ENCODE results near the gene UGDH.

Gene UGDH

GRCh38 chr4:39495446-39496213 is 31.6 kb downstream of the UGDH start:
- Histone ChIP-seq H3K27ac (ENCODE audit: low read depth, low read length) (no peak overlapping the region), H3K9me3 (ENCODE audit: insufficient read depth, low read length) (no peaks in the 10 kb centered on the region), H2AFZ (ENCODE audit: low read depth, low read length, severe bottlenecking) (no peak overlapping the region)

DNA sequence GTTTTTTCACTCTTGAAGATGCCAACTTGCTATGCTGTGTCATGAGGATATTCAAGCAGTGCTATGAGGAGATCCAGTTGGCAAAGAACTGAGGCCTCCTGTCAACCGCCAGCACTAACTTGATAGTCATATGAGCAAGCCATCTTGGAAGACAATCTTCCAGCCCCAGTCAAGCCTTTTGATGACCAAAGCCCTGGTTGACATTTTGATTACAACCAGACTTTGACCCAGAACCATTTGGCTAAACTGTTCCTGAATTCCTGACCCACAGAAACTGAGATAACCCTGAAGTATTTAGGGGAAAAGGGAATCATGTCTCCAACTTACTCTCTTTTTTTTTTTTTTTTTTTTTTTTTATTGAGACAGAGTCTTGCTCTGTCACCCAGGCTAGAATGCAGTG is 32.9 kb downstream of the UGDH start:
- no peak for TF ChIP-seq EZH2phosphoT487 (conservative IDR thresholded peaks at IDR 0.05; ENCODE audit: low read length)
- TF ChIP-seq CTCF (IDR thresholded peaks at IDR 0.05; ENCODE audit: insufficient read depth, low read length, poor library complexity, severe bottlenecking) = no peak
- no peaks in the 10 kb centered on the region for H3K79me2 ChIP-seq (ENCODE audit: insufficient read depth, low read length)
- H3K9me2 ChIP-seq (replicated peaks; ENCODE audit: insufficient read depth, low read length) = no peaks in the 10 kb centered on the region
- H3K27ac ChIP-seq (ENCODE audit: low read depth, low read length) = no peak overlapping the region
- no peaks in the 10 kb centered on the region for H3F3A ChIP-seq (ENCODE audit: insufficient read depth)
- no peaks in the 10 kb centered on the region for H3K9me3 ChIP-seq (ENCODE audit: insufficient read depth, low read length)
- no peaks in the 10 kb centered on the region for H3K27me3 ChIP-seq (ENCODE audit: low read length)
- no peak overlapping the region for H2AFZ ChIP-seq (ENCODE audit: low read depth, low read length, severe bottlenecking)
- H3K4me3 ChIP-seq (ENCODE audit: insufficient read depth, low read length, poor library complexity, severe bottlenecking) = no peak overlapping the region
- no peaks in the 10 kb centered on the region for H4K20me1 ChIP-seq (ENCODE audit: low read depth, low read length)
- H3K36me3 ChIP-seq (ENCODE audit: low read length) = peaks cover 2% of the 10 kb centered on the region; the same call in 1 of the 2 replicates
- no peak overlapping the region for H3K4me2 ChIP-seq (ENCODE audit: low read depth, low read length, poor library complexity, severe bottlenecking)
- H3K9ac ChIP-seq (ENCODE audit: low read length) = no peak overlapping the region

More at GRCh38 chr4:39495446-39496213, 31.6 kb downstream of the UGDH start:
- no peaks in the 10 kb centered on the region for H3K79me2 ChIP-seq (ENCODE audit: insufficient read depth, low read length)
- TF ChIP-seq EZH2phosphoT487 (conservative IDR thresholded peaks at IDR 0.05; ENCODE audit: low read length) (no peak), CTCF (IDR thresholded peaks at IDR 0.05; ENCODE audit: insufficient read depth, low read length, poor library complexity, severe bottlenecking) (no peak)
- H3K27me3 ChIP-seq (ENCODE audit: low read length) = no peaks in the 10 kb centered on the region
- H3K9me2 ChIP-seq (replicated peaks; ENCODE audit: insufficient read depth, low read length) = no peaks in the 10 kb centered on the region
- no peaks in the 10 kb centered on the region for H3F3A ChIP-seq (ENCODE audit: insufficient read depth)
- no peak overlapping the region for H3K9ac ChIP-seq (ENCODE audit: low read length)
- no peak overlapping the region for H3K4me3 ChIP-seq (ENCODE audit: insufficient read depth, low read length, poor library complexity, severe bottlenecking)
- H3K36me3 ChIP-seq (ENCODE audit: low read length) = peaks cover 2% of the 10 kb centered on the region; the same call in 1 of the 2 replicates
- no peaks in the 10 kb centered on the region for H4K20me1 ChIP-seq (ENCODE audit: low read depth, low read length)
- H3K4me2 ChIP-seq (ENCODE audit: low read depth, low read length, poor library complexity, severe bottlenecking) = no peak overlapping the region

GRCh38 chr4:39490322-39490721 is 36.9 kb downstream of the UGDH start:
- H3K36me3 ChIP-seq (ENCODE audit: low read length) = no peaks in the 10 kb centered on the region
- no peaks in the 10 kb centered on the region for H3K9me3 ChIP-seq (ENCODE audit: insufficient read depth, low read length)
- no peaks in the 10 kb centered on the region for H4K20me1 ChIP-seq (ENCODE audit: low read depth, low read length)
- no peak overlapping the region for H3K9ac ChIP-seq (ENCODE audit: low read length)
- no peaks in the 10 kb centered on the region for H3K27me3 ChIP-seq (ENCODE audit: low read length)
- H2AFZ ChIP-seq (ENCODE audit: low read depth, low read length, severe bottlenecking) = no peak overlapping the region
- H3K27ac ChIP-seq (ENCODE audit: low read depth, low read length) = no peak overlapping the region
- no peak overlapping the region for H3K4me3 ChIP-seq (ENCODE audit: insufficient read depth, low read length, poor library complexity, severe bottlenecking)
- no peaks in the 10 kb centered on the region for H3K9me2 ChIP-seq (replicated peaks; ENCODE audit: insufficient read depth, low read length)
- no peak for TF ChIP-seq EZH2phosphoT487 (conservative IDR thresholded peaks at IDR 0.05; ENCODE audit: low read length)
- TF ChIP-seq CTCF (IDR thresholded peaks at IDR 0.05; ENCODE audit: insufficient read depth, low read length, poor library complexity, severe bottlenecking) = no peak
- no peaks in the 10 kb centered on the region for H3K79me2 ChIP-seq (ENCODE audit: insufficient read depth, low read length)
- H3F3A ChIP-seq (ENCODE audit: insufficient read depth) = no peaks in the 10 kb centered on the region
- no peak overlapping the region for H3K4me2 ChIP-seq (ENCODE audit: low read depth, low read length, poor library complexity, severe bottlenecking)

Data from SU-DHL-6 (cell line).